ENCODE measurements around the gene XRCC5.
A peak's percentile ranks its signal among the peaks of the same experiment; 100 is the strongest.
"Not testable (repeated sequence)": the region's sequence is repeated elsewhere in the genome, so short reads cannot be mapped to it uniquely, and the experiment has no call there.

The XRCC5 gene

GRCh38 chr2:216108967-216109921 is at the start of gene XRCC5:
XRCC5 (plus strand) TSS chr2:216109348; CDS start chr2:216109437, 89 bp downstream.
- peak; percentile 88 to 99 for DNase-seq

- no peak for DNase-seq
These were observed 45.0 kb upstream of the XRCC5 start for GRCh38 chr2:216064014-216064630.

- DNase-seq: no peak
These were observed 44.5 kb upstream of the XRCC5 start for GRCh38 chr2:216064665-216065064.

- no peak for DNase-seq
These were observed 42.9 kb upstream of the XRCC5 start for GRCh38 chr2:216066230-216066629.

GRCh38 chr2:216069028-216069427 is 40.1 kb upstream of the XRCC5 start:
- DNase-seq: no peak

- no peak for DNase-seq
These were observed 39.0 kb upstream of the XRCC5 start for GRCh38 chr2:216070195-216070594.

GRCh38 chr2:216071111-216071851 is 37.9 kb upstream of the XRCC5 start:
- DNase-seq: no peak

- DNase-seq: no peak
These were observed 36.7 kb upstream of the XRCC5 start for GRCh38 chr2:216072473-216072872.

- DNase-seq: no peak
These were observed 35.4 kb upstream of the XRCC5 start for GRCh38 chr2:216073773-216074172.

- DNase-seq: no peak
These were observed 34.8 kb upstream of the XRCC5 start for GRCh38 chr2:216074380-216074779.

GRCh38 chr2:216074794-216075193 is 34.4 kb upstream of the XRCC5 start:
- DNase-seq: no peak

GRCh38 chr2:216075510-216076485 is 33.4 kb upstream of the XRCC5 start:
- DNase-seq: no peak

- no peak for DNase-seq
These were observed 30.4 kb upstream of the XRCC5 start for GRCh38 chr2:216078776-216079175.

GRCh38 chr2:216080048-216080447 is 29.1 kb upstream of the XRCC5 start:
- DNase-seq: not testable (repeated sequence)

- DNase-seq: no peak
These were observed 28.1 kb upstream of the XRCC5 start for GRCh38 chr2:216081012-216081411.

- DNase-seq: peak; percentile 6 to 80
These were observed 27.5 kb upstream of the XRCC5 start, which contains the start of the genes PECR and TMEM169 for GRCh38 chr2:216081487-216082116. PECR (minus strand) TSS chr2:216081809; CDS start chr2:216081741, 68 bp downstream. TMEM169 (plus strand) TSS chr2:216081919; CDS start chr2:216095964, 14,045 bp downstream.

GRCh38 chr2:216082117-216082711 is 26.9 kb upstream of the XRCC5 start:
- no peak for DNase-seq

GRCh38 chr2:216082805-216083204 is 26.3 kb upstream of the XRCC5 start:
- DNase-seq: peak in 1 of 2 experiments; percentile 20

GRCh38 chr2:216083464-216084281 is 25.5 kb upstream of the XRCC5 start:
- DNase-seq: peak in 1 of 2 experiments; percentile 25

- no peak for DNase-seq
These were observed 24.6 kb upstream of the XRCC5 start for GRCh38 chr2:216084547-216084946.
